HG03469 (cell line): ENCODE data around the gene AHCYL1.
A peak's percentile ranks its signal among the peaks of the same experiment; 100 is the strongest.
"Not testable (repeated sequence)": the region's sequence is repeated elsewhere in the genome, so short reads cannot be mapped to it uniquely, and the experiment has no call there.

Source experiments
- ATAC-seq: cut with Tn5 transposase; IDR thresholded peaks from one replicate; pipeline ENCODE4 v1.9.1; 2021; ENCODE audit warnings: mild to moderate bottlenecking, moderate library complexity, moderate number of reproducible peaks; ENCODE audit not compliant: unreplicated experiment

Gene AHCYL1

GRCh38 chr1:109984456-109985246 is at the start of gene AHCYL1:
Gene AHCYL1 (plus strand): TSS chr1:109984765. CDS start chr1:109985053, 288 bp downstream.
- ATAC-seq: peak; percentile 90

GRCh38 chr1:109935451-109935900 is 49.1 kb upstream of the AHCYL1 start:
- ATAC-seq: no peak

- ATAC-seq: no peak
These were observed 46.8 kb upstream of the AHCYL1 start for GRCh38 chr1:109937738-109938137.

GRCh38 chr1:109938556-109938955 is 46.0 kb upstream of the AHCYL1 start:
- ATAC-seq: no peak

GRCh38 chr1:109942434-109942833 is 42.1 kb upstream of the AHCYL1 start:
- no peak for ATAC-seq

GRCh38 chr1:109944541-109944940 is 40.0 kb upstream of the AHCYL1 start:
- no peak for ATAC-seq

GRCh38 chr1:109946511-109946910 is 38.1 kb upstream of the AHCYL1 start:
- no peak for ATAC-seq

- no peak for ATAC-seq
These were observed 36.8 kb upstream of the AHCYL1 start for GRCh38 chr1:109947582-109948284.

- ATAC-seq: no peak
These were observed 36.3 kb upstream of the AHCYL1 start for GRCh38 chr1:109948285-109948630.

- no peak for ATAC-seq
These were observed 34.5 kb upstream of the AHCYL1 start for GRCh38 chr1:109950038-109950437.

- ATAC-seq: no peak
These were observed 34.1 kb upstream of the AHCYL1 start for GRCh38 chr1:109950509-109950908.

GRCh38 chr1:109951501-109951900 is 33.1 kb upstream of the AHCYL1 start:
- ATAC-seq: not testable (repeated sequence)

- ATAC-seq: no peak
These were observed 30.5 kb upstream of the AHCYL1 start for GRCh38 chr1:109954041-109954512.

- ATAC-seq: no peak
These were observed 25.0 kb upstream of the AHCYL1 start for GRCh38 chr1:109959632-109959973.

- ATAC-seq: no peak
These were observed 24.4 kb upstream of the AHCYL1 start for GRCh38 chr1:109959974-109960744.

GRCh38 chr1:109960745-109961094 is 23.8 kb upstream of the AHCYL1 start:
- no peak for ATAC-seq

GRCh38 chr1:109963864-109964263 is 20.7 kb upstream of the AHCYL1 start:
- ATAC-seq: no peak

GRCh38 chr1:109969146-109969829 is 15.3 kb upstream of the AHCYL1 start:
- ATAC-seq: no peak

GRCh38 chr1:109969907-109970306 is 14.7 kb upstream of the AHCYL1 start:
- ATAC-seq: no peak

GRCh38 chr1:109971559-109971958 is 13.0 kb upstream of the AHCYL1 start:
- ATAC-seq: no peak

GRCh38 chr1:109974191-109974590 is 10.4 kb upstream of the AHCYL1 start:
- no peak for ATAC-seq
